Measurements from ENCODE around the gene GALNT1.

GRCh38 chr18:35618696-35619095, 37.2 kb downstream of the GALNT1 start:
- TF ChIP-seq, protein P1, sequence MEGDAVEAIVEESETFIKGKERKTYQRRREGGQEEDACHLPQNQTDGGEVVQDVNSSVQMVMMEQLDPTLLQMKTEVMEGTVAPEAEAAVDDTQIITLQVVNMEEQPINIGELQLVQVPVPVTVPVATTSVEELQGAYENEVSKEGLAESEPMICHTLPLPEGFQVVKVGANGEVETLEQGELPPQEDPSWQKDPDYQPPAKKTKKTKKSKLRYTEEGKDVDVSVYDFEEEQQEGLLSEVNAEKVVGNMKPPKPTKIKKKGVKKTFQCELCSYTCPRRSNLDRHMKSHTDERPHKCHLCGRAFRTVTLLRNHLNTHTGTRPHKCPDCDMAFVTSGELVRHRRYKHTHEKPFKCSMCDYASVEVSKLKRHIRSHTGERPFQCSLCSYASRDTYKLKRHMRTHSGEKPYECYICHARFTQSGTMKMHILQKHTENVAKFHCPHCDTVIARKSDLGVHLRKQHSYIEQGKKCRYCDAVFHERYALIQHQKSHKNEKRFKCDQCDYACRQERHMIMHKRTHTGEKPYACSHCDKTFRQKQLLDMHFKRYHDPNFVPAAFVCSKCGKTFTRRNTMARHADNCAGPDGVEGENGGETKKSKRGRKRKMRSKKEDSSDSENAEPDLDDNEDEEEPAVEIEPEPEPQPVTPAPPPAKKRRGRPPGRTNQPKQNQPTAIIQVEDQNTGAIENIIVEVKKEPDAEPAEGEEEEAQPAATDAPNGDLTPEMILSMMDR (IDR thresholded peaks at IDR 0.05; ENCODE audit: low read depth, low read length), result no peak
- no peak for TF ChIP-seq MAX (IDR thresholded peaks at IDR 0.05; ENCODE audit: low read depth, low read length)
- no peak for TF ChIP-seq POLR2A (IDR thresholded peaks at IDR 0.05; ENCODE audit: extremely low read depth, insufficient read length)
